GM10847 (cell line): ENCODE data around the gene PCARE.

Source experiments
- POLR2A ChIP-seq: IDR thresholded peaks from 2 replicates; pipeline ENCODE4 v1.6.1; 2011; ENCODE audit not compliant: insufficient read length; ENCODE audit errors: extremely low read depth

The PCARE gene

GRCh38 chr2:29106980-29107388, 32.7 kb upstream of the PCARE start:
- TF ChIP-seq POLR2A: no peak

- no peak for TF ChIP-seq POLR2A
Measured at GRCh38 chr2:29106256-29106655, 31.9 kb upstream of the PCARE start.

GRCh38 chr2:29105375-29105774, 31.1 kb upstream of the PCARE start:
- TF ChIP-seq POLR2A: no peak

- no peak for TF ChIP-seq POLR2A
Measured at GRCh38 chr2:29104688-29105087, 30.4 kb upstream of the PCARE start.

- TF ChIP-seq POLR2A: no peak
Measured at GRCh38 chr2:29100564-29100963, 26.2 kb upstream of the PCARE start.

GRCh38 chr2:29097569-29097968, 23.2 kb upstream of the PCARE start:
- no peak for TF ChIP-seq POLR2A

GRCh38 chr2:29096969-29097368, 22.6 kb upstream of the PCARE start:
- no peak for TF ChIP-seq POLR2A

- no peak for TF ChIP-seq POLR2A
Measured at GRCh38 chr2:29084554-29084953, 10.2 kb upstream of the PCARE start.

GRCh38 chr2:29082804-29083495, 8.6 kb upstream of the PCARE start:
- TF ChIP-seq POLR2A: no peak

GRCh38 chr2:29080886-29081743, 6.8 kb upstream of the PCARE start:
- no peak for TF ChIP-seq POLR2A

- no peak for TF ChIP-seq POLR2A
Measured at GRCh38 chr2:29079887-29080286, 5.6 kb upstream of the PCARE start.

GRCh38 chr2:29075894-29076705, 1.8 kb upstream of the PCARE start:
- TF ChIP-seq POLR2A: no peak

GRCh38 chr2:29073933-29074332, 390 bp downstream of the PCARE start:
- TF ChIP-seq POLR2A: no peak

GRCh38 chr2:29072971-29073725, 1.2 kb downstream of the PCARE start:
- no peak for TF ChIP-seq POLR2A

GRCh38 chr2:29072251-29072650, 2.1 kb downstream of the PCARE start:
- no peak for TF ChIP-seq POLR2A
